ENCODE results near the gene NRSN1.
A peak's percentile ranks its signal among the peaks of the same experiment; 100 is the strongest.
"Not testable (repeated sequence)": the region's sequence is repeated elsewhere in the genome, so short reads cannot be mapped to it uniquely, and the experiment has no call there.

Gene NRSN1

GRCh38 chr6:24125980-24126379, at the start of gene NRSN1:
TSS of gene NRSN1 (plus strand) at chr6:24126215. CDS start at chr6:24134328, 8,113 bp downstream.
- DNase-seq, result peak; percentile 70

DNA sequence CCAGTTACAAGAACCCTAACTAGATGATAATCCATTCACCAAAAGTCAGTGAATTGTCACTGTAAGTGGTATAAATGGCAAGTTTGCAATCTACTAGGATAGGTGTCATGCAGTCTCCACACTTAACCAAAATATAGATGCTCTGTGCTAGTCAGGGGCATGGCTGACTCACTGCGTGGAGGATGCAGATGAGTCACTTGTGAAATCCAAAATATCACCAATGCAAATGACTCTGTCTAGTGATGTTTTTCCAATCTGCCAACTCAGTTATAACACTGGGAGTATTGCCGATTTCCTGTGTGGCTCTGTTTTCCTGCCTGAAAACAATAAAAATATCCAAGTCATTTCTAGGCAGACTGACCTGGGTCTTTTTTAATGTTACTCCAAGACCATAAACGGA, 47.8 kb upstream of the NRSN1 start:
- DNase-seq, result no peak

DNA sequence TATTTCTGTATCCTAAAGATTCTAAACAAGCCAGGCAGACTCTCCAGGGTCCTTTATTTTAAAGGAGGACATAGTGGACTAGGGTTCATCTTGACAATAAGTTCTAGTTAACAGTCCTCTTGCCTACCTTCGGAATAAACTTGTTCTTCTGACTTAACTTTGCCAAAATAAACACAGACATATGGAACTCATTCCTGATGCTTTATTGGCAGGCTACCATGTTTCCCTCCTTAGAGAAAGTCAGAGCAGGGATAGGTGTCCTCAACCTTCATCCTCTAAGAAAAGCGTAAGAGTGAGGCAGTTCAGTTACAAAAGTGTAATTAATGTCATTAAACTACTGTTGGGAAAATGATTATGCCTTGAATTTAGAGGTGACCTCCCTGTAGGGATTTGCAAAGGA, 46.9 kb upstream of the NRSN1 start:
- no peak for DNase-seq

- no peak for DNase-seq
Measured at GRCh38 chr6:24080711-24081110, 45.3 kb upstream of the NRSN1 start.

- no peak for DNase-seq
Measured at GRCh38 chr6:24089736-24090135, 36.3 kb upstream of the NRSN1 start.

DNA sequence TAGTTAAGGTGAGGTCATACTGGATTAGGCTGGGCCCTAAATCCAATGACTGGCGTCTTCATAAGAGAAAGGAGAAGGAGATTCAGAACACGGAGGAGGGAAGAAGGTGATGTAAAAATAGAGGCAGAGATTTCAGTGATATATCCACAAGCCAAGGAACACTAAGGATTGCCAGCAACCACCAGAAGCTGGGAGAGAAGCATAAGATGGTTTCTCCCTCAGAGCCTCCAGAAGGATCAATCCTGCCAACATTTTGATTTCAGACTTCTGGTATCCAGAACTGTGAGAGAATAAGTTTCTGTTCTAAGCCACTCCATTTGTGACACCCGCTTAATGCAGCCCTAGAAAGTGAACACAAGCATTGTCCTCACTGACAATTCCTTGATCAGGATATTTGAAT, 33.6 kb upstream of the NRSN1 start:
- no peak for DNase-seq

DNA sequence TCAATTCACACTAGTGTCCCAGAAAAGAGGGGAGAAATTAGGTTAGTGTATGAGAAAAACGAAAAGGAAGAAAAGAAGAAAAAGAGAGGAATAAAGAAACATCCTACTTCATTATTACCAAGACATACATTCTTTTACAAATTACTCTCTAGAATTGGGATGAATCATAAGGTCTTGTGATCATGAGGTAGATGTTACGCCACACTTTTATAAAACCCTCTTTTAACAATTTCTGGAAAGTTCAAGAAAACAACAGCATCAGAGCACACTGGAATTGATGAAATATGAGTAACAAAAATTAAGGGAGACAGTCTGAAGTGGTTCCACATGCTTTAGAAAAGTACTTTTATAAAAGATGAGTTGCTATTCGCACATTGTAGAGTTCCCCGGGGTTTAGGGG, 32.6 kb upstream of the NRSN1 start:
- DNase-seq, result no peak

DNA sequence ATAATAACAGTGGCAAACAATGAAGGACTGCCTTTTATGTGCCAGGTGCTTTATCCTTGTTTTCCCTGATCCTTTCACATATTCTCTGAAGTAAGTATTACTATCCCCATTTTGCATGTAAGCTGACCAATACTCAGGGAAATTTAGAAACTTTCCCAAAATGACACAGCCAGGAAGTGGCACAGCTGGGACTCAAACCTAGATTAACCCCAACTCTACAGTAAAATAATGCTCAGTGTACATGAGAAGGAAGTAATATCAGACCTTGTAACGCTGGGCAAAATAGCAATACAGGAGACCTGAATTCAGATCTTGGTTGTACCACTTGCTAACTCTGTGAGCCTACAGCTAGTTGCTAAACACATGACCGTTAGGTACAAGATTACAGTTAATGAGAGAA, 26.8 kb upstream of the NRSN1 start:
- no peak for DNase-seq

- DNase-seq, result no peak
Measured at GRCh38 chr6:24100024-24100769, 25.8 kb upstream of the NRSN1 start.

DNA sequence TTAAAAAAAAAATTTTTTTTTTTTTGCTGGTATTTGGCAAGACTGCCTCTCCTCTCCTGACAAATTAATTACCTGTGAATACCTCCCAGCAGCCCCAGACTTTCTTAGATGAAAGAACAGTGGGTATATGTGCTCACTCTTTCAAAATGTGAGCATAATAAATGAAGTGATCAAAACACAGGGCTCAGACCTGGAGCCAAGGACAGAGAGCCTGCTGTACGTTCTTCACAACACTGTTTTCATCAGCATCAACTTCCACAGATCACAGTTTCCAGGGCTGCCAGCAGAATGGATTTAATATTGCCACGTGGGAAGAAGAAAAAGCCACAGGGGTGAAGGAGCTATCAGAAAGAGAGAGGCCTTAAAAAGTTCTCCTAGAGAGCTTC, 25.3 kb upstream of the NRSN1 start:
- DNase-seq, result no peak

DNA sequence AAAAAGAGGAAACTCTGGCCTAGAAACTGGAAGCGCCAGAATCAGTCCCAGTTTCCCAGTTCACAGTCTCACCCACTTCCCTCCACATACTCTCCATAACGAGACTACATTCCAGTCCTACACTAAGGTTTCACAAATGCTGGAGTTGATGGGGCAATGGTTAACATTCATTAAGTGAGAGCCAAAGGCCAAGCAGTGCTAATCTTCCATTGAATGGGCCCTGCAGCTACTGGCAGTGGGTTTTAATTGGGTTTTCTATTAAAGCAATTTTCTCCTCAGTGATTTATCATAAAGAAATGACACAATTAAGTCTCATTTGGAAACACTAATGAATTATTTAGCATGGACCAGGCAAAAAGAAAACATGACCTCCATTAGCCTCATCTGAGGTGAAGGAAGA, 20.8 kb upstream of the NRSN1 start:
- no peak for DNase-seq

- no peak for DNase-seq
Measured at GRCh38 chr6:24106291-24106690, 19.7 kb upstream of the NRSN1 start.

DNA sequence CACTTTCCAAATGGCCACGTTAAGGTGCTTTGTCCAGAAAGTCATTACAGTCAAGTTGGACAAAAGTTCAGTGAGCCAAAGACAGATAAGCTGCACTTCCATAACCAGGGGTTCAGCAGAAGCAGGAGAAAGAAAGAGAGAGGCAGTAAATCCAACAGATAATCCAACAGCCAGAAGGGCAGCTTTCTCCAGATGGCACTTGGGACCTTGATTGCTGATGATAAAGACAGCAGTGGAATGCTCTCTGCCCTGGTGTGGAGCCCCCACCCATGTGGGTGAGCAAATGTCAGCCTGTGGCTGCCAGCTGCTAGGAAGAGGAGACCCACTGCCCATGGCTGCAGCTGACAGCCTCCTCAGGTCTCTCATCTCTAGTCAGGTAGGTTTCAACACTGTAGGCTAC, 18.7 kb upstream of the NRSN1 start:
- DNase-seq, result no peak

DNA sequence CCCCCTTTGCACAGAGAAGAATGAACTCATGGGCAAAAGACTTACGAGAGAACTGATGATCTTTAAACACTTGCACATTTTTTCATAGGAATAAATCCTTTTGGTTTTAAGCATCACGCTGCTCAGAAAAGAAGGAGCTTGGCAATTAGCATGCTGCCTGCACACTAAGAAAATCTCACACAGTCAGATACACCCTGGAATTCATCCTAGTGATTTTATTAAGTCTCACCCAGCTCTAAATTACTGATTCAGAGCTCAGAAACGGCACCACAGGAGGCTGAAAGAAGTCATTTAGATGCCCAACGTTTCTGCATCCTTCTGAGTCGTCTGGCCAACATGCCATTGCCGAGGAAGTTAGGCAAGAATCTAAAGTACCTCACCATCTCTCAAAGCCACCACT, 18.0 kb upstream of the NRSN1 start:
- no peak for DNase-seq

DNA sequence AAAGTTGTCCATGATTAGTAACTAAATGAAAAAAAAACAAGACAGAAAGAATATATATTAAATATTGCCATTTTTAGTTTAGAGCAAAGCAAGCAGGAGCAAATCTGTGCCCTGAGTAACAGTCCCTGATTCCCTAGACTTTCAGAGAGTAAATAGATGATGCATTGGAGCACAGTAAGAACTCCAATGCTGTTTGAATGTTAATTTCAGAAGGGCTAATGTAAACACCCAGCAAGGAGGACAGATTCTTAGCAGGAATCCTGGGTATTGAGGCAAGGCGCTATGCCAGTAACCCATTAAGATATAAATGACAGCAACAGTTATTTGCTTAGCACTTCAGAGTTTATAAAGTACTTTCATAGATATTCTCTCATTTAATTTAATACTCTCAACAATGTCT, 15.6 kb upstream of the NRSN1 start:
- no peak for DNase-seq

- DNase-seq, result no peak
Measured at GRCh38 chr6:24113891-24114290, 12.1 kb upstream of the NRSN1 start.

DNA sequence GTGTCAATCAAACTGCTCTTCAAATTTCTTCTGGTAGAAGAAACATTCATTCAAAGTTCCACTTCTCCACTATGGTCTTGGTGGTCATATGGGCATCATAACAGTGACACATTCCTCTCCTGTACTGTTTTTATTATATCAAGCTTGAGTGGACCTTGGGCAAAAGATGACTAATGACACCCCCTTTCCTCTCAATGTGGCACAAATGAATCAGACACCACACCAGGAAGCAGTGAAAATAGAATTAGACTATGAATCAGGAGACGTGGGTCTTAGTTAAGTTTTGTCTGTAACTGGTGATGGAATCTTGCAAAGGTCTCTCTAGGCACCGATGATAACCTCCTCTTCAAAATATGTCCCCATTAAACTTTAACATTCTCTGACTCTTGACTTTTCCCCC, 9.0 kb upstream of the NRSN1 start:
- no peak for DNase-seq

- no peak for DNase-seq
Measured at GRCh38 chr6:24122139-24122538, 3.9 kb upstream of the NRSN1 start.

DNA sequence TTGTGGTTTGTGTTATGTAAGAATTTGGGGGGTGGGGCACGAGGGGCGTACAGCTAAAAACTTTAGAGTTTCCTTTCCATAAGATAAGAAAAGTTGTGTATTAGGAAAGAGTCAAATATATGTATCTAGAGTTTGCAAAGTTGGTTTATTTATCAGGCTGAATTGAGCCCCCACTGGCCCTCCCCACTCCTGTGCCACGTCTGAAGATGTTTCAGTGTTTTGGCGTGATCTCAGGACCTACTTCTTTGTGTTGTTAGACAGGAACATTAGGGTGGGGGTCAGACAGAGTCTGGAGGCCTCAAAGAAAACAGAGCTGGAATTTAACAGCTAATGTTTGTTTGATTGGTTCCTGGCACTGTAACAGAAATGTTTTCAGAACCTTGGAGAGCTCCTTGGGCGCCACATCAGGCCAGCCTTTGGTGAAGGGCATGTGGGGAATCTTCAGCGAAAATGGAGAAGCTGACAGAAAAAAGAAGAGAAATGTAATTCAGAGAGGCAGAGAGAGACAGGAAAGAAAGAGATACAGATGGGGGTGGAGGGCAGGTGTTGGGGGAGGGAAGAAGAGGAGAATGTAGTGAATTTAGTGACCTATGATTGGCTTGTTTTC, 674 bp downstream of the NRSN1 start:
- DNase-seq, result no peak

DNA sequence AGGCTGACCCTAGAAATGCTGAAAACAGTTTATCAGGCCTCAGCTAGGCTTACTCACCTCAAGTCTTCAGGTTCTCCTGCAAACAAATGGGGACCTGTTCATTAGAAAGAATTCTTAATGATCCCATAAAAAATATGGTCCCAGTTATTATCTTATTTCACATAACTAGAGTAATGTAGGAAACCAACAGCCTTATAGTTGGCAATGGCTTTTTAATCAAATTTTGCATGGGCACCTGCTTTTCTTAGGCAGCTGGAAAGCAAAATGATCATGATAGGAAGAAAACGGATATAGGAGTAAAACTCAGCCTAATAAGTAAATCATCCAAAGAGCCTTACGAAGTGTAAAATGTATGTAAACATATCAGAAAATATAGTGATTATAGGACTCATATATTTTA, 1.3 kb downstream of the NRSN1 start:
- DNase-seq, result no peak

DNA sequence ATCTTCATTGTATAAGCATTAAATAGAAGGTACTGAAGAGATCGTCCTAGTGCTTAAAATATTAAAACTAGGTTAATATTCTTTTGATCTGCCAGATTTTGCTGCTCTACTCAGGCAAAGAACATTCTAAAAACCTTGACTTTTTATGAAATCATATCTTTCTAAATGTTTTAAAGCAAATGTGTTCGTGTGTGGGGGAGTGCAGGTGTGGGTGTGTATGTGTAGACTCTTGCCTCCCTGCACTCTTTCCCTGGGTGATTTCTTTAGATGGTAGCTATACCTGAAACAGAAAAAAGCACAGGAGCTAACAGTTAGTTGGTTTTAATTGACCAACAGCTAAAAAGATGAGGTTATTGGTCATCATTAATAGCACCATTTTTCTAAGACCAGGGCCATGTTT, 5.7 kb downstream of the NRSN1 start:
- DNase-seq, result no peak

DNA sequence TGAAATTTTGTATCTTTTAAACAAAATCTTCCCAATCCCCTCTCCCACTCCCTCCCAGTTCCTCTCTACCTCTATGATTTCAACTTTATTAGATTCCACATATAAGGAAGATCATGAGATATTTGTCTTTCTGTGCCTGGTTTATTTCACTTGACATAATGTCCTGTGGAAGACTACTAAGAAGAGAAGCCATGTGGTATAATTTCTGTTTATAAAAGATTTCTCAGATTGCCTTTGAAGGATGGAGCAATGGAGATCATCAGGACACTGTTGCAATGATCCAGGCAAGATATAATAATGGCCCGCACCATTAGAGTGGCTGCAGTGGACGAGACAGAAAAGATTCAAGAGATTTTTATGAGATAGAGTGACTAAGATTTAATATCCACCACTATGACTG, 13.1 kb downstream of the NRSN1 start:
- no peak for DNase-seq

GRCh38 chr6:24139639-24140038, 13.6 kb downstream of the NRSN1 start:
- no peak for DNase-seq

- no peak for DNase-seq
Measured at GRCh38 chr6:24140591-24140990, 14.6 kb downstream of the NRSN1 start.

DNA sequence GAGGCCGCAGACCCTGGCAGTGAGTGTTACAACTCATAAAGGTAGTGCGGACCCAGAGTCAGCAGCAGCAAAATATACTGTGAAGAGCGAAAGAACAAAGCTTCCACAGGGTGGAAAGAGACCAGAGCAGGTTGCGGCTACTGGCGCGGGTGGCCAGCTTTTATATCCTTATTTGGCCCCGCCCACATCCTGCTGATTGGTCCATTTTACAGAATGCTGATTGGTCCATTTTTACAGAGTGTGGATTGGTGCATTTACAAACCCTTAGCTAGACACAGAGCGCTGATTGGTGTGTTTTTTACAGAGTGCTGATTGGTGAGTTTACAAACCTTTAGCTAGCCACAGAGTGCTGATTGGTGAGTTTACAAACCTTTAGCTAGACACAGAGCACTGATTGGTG, 16.7 kb downstream of the NRSN1 start:
- not testable (repeated sequence) for DNase-seq

Measured in NCI-H748 treated with DMSO at 0.1 percent for 48 hours (cell line).